A673 (cell line): ENCODE data around the gene KLLN. TPM values are rescaled to one million over a fixed set of nuclear protein-coding genes. Genes with fewer than 3 reads are reported as not detected.

Experiments used
- total RNA-seq: library from RNA; stranded (reverse); gene quantifications from 2 replicates; pipeline ENCODE4 v1.2.3, GENCODE V29; 2021

KLLN gene
- total RNA-seq, 1 experiment from 2014 or later, result 0.32 TPM

Other genes starting within 250 kb of the KLLN start
- 10.2 and 14.0 TPM in 2 replicates for gene PAPSS2, start 203.7 kb downstream of the KLLN start, total RNA-seq
- gene ATAD1, start 45.3 kb downstream of the KLLN start, total RNA-seq, result 48.6 and 51.6 TPM in 2 replicates
- 66.0 and 66.4 TPM in 2 replicates for gene PTEN, start 92 bp upstream of the KLLN start, total RNA-seq